GM21360 (cell line): ENCODE measurements around the gene VGF.

Experiments
- ATAC-seq: cut with Tn5 transposase; IDR thresholded peaks from one replicate; pipeline ENCODE4 v1.9.1; 2021; ENCODE audit warnings: mild to moderate bottlenecking, moderate library complexity; ENCODE audit not compliant: unreplicated experiment

Gene VGF

GRCh38 chr7:101166909-101167644 is 1.7 kb upstream of the VGF start:
- ATAC-seq: no peak

- no peak for ATAC-seq
These were observed 1.2 kb upstream of the VGF start for GRCh38 chr7:101166648-101166908.

GRCh38 chr7:101165958-101166647 is 734 bp upstream of the VGF start:
- ATAC-seq: no peak

GRCh38 chr7:101164071-101164840 is 1.1 kb downstream of the VGF start:
- ATAC-seq: no peak

GRCh38 chr7:101163279-101164070 is 1.9 kb downstream of the VGF start:
- no peak for ATAC-seq

- ATAC-seq: no peak
These were observed 2.7 kb downstream of the VGF start for GRCh38 chr7:101162551-101163278.

GRCh38 chr7:101161692-101162471 is 3.5 kb downstream of the VGF start:
- no peak for ATAC-seq

- ATAC-seq: no peak
These were observed 4.5 kb downstream of the VGF start for GRCh38 chr7:101160910-101161309.

- ATAC-seq: no peak
These were observed 5.4 kb downstream of the VGF start for GRCh38 chr7:101159696-101160674.

GRCh38 chr7:101156866-101157589 is 8.3 kb downstream of the VGF start:
- no peak for ATAC-seq

GRCh38 chr7:101156277-101156676 is 9.1 kb downstream of the VGF start:
- ATAC-seq: no peak

GRCh38 chr7:101155303-101155702 is 10.1 kb downstream of the VGF start:
- ATAC-seq: no peak

GRCh38 chr7:101154693-101155102 is 10.7 kb downstream of the VGF start:
- ATAC-seq: peak; percentile 17

- ATAC-seq: peak; percentile 71
These were observed 11.2 kb downstream of the VGF start, which contains the start of gene AP1S1 for GRCh38 chr7:101153969-101154692. Gene AP1S1, plus strand, starts transcription at chr7:101154476. Its CDS starts 39 bp downstream, at chr7:101154515.

GRCh38 chr7:101151908-101152651 is 13.3 kb downstream of the VGF start:
- ATAC-seq: no peak

- ATAC-seq: no peak
These were observed 24.5 kb downstream of the VGF start for GRCh38 chr7:101140746-101141382.
